NCI-H510A (cell line): Measurements from ENCODE around the gene CDH26.

Experiments
- DNase-seq: peaks from one replicate; lab custom pipeline; 2025; lab: John Stamatoyannopoulos, UW

Gene CDH26

DNA sequence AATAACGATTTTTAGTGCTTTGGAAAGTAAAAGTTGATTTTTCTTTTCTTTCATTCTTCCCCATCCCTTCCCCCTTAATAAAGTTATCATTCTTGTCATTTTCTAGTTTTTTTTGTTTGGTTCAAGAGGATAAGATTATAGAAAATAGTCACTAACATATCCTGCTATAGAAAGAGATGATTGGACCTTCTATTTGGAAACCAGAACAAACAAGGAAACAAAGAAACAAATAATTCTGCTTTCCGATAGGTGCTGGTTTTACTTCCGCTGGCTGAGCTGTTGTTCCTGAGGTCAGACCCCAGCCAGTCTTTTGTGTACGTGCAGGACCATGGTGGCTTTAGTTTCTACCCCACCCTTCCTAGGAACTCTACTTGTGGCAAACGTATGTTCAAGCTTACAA lies at the start of gene CDH26:
Gene CDH26 (plus strand): TSS at position 301 of the 400 bp plus-strand sequence. CDS start 304 bp downstream, outside the sequence.
- no peak for DNase-seq

DNA sequence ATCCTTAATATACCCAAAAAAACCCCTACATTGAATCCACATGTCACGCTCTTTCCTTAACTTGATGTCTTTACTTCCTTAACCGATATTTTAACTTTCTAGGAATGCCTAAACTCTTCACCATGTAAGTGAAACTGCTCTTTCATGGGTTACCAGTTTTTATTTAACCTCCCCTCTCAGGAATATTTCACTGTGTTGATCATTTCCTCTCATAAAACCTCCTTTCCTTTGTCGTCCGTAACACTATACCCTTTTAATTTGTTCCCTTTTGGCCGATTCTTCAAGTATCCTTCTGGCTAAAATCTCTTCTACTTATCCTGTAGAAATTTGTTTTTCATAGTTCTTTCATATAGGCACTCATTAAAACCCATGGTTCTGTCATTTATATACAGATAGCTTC lies 49.4 kb upstream of the CDH26 start:
- DNase-seq: no peak

DNA sequence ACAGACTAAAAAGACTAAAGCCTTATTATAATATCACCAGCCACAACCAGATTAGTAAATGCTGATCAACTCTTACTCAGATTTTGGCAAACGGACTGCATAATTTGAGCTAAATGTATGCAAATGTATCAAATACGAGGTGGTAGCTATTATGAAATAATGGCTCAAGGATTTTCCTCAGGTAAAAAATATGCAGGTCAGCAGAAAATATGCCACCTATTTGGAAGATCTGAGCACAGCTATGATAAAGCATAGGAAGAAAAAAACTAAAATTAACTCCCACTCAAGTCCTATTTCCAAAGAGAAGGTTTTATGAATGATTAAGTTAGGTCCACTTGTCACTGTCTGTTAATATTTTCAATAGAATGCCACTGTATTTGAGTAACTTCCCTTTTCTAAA lies 47.2 kb upstream of the CDH26 start:
- DNase-seq: no peak

DNA sequence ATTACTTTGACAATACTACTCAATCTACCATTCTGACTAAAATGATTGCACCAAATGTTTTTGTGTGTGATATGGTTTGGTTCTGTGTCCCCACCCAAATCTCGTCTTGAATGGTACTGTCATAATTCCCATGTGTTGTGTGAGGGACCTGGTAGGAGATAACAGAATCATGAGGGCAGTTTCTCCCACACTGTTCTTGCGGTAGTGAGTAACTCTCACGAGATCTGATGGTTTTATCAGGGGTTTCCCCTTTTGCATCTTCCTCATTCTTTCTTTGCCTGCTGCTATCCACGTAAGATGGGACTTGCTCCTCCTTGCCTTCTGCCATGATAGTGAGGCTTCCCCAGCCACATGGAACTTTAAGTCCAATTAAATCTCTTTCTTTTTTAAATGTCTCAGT lies 45.6 kb upstream of the CDH26 start:
- no peak for DNase-seq

DNA sequence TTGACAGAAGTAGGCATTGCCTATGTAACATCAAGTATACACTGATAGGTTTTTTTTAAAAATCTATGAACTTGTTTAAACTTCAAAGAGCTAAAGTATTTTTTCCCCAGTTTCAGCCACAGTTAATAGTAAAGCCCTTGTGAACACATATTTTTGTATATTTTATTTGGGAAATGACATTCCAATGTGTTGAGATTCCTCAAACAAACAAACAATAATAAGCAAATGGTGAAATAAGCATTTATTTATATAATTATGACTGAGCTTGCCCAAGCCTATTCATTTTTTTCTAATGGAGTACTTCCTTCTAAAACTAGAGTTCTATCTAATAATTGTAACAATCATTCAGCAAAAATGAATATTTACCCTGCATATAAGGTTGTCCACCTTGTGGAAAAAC lies 37.3 kb upstream of the CDH26 start:
- DNase-seq: no peak

DNA sequence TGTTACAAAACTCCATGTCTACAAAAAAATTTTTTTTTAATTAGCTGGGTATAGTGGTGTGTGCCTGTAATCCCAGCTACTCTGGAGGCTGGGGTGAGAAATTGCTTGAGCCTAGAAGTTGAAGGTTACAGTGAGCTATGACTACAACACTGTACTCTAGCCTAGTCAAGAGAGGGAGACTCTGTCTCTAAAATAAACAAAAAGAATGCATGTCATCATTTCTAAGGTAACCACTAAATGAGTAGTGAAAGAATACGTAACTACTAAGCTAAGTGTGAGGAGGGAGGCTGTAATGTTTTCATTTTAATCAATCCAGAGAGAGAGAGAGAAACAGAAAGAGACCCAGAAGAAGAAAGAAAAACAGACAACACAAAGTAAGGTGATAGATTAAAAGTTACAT lies 34.7 kb upstream of the CDH26 start:
- DNase-seq: no peak

DNA sequence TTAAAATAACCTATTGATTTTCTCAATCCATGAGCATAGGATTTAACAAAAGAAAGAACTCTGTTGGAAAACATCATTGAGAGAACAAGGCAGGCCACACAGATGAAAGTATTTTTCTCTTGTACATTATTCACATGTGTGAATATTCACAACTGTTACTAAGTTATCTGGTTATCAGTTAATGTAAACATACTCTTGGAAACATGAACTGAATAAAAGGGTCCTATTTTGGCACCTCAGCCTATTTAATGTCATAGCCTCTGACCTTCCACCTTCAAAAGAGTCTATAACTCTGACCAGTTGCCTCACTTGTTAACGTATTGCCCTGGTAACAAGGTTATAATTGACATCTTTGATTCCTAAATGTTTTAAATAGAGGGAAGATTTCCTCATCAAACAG lies 32.9 kb upstream of the CDH26 start:
- no peak for DNase-seq

DNA sequence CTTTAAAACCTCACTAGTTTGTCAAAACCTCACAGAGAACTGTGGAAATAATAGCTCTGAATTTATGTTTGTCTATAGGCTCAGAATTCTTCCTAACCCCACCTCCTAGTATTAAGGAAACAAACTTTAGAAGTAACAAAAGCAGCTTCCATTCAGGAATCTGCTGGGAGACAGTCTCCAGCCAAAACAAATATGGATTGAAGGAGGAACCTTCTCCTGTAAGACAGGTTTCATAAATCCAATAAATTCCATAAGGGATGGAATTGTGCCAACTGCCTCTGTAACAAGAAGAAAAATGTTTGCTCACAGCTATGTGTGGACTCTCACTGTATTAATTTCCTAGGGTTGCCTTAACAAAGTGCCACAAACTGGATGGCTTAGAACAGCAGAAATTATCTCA lies 32.3 kb upstream of the CDH26 start:
- DNase-seq: no peak

DNA sequence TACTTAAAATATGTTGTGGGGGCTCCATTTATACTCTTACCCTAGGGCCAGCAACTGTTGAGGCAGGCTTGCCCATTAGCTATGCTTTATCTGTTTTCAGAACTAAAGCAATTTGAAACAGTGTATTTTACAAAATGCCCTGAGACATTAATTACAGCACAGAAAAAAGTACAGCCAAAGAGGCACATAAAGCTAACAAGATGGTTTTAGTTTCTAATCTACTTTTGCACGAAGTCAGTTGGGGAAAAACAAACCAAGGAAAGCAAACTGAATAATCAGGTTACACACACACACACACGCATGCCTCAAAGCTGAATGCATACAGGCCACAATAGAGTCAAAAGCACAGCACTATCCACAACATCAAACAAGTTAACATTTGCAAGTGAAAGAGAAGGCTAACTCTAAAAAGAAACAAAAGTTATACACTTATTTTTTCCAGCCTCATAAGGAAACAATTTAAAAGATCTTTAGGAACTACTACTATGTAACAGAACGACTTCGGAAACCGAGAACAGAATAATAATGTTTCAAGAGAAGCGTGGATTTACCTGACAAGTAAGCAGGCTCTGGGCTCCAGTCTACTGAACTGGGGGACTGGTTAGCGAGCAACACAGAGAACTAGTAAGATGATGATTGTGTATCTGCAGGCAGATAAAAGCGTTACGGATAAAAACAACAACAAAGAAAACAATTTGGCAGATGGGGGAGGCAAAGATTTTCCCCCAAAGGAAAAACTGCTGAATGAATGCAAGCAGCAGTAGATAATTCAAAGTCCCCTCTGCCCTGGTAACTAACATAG lies 26.5 kb upstream of the CDH26 start:
- DNase-seq: no peak

DNA sequence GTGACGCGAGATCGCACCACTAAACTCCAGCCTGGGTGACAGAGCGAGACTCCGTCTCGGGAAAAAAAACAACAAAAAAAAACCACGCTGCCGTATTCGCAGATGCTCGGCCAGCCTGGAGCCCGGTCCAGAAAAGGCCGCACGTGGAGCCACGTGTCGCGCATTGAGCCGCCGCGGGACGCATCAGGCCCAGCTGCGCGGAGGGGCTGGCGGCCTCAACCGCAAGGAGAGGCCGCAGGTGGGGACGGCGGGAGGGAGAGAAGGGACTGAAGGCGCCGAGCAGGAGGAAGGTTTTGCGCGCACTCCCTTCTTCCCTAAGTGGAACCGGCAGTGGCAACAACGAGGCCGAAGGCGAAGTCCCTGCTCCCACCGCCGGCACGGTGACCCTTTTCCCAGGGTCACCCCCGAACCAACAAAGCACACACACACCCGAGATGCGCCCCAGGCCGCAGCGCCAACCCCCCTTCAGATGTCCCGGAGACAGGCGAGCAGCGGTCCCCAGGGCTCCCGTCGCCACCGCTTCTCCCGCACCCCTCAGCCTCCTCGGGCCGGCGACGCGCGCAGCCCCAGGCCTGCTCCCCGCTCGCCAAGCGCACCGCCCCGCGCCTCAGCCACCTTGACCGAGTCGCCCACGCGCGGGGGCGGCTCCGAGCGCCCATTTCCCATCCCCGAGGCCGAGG lies 25.5 kb upstream of the CDH26 start:
- DNase-seq: no peak

DNA sequence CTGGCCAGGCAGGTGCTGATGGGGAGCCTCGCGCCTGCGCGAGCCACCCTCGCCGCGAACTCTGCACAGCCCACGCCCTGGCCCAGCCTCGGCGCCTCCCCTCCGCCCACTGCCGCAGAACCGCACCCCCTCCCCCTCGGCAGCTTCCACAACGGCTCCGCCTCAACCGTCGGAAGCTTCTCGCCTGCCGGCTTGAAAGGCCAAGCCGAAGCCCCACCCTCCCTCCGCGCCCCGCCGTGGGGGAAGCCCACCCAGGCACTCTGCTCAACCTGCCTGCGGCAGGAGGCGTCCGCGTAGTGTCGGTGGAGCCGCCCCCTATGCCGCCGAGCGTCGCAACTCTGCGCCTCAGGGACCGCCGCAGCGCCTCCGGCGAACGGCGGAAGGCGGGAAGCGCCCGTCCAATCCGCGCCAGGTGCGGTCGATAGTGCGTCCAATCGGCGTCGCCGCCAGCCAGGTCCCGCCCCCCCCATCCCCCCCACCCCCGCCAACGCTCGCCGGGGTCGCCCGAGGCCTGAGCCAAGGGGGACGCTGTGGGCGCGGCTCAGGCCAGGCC lies 24.9 kb upstream of the CDH26 start, which contains the start of gene SYCP2:
Gene SYCP2 (minus strand): TSS at position 342 of the 553 bp plus-strand sequence. CDS start 11,224 bp downstream, outside the sequence.
- DNase-seq: peak; percentile 34

DNA sequence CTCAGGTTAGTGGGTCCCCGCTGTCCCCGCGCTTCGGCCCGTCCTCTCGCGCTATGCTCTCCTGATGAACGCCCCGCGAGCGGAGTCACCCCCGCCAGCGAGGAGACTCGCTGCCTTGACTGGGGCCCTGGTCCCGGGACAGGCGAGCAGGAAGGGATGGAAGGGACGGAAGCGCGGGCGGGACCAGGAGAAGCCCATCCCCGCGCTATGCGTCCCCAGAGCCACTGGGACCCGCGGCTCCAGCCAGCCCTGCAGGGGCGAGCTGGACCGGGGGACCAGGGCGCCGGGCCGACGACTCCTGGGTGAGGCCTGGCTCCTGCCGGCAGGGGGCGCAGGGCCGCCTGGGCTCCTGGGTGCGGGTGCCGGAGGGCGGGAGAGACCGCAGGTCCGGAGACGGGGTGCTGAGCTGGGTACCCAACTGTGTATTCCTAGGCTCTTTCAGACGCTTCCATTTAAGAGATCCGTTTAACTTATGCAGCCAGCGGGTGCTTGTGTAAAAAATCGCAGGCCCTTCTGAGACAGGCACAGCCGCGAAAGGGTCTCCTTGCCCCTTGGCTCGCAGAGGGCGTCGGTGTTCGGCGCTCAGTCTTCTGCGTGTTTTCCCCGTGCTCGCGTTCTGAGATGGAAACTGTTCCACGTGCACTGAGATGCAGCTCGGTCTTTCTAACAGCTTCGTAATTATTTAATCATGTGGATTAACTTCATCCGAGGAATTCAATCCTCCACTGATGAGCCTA lies 24.2 kb upstream of the CDH26 start:
- peak; percentile 68 for DNase-seq

DNA sequence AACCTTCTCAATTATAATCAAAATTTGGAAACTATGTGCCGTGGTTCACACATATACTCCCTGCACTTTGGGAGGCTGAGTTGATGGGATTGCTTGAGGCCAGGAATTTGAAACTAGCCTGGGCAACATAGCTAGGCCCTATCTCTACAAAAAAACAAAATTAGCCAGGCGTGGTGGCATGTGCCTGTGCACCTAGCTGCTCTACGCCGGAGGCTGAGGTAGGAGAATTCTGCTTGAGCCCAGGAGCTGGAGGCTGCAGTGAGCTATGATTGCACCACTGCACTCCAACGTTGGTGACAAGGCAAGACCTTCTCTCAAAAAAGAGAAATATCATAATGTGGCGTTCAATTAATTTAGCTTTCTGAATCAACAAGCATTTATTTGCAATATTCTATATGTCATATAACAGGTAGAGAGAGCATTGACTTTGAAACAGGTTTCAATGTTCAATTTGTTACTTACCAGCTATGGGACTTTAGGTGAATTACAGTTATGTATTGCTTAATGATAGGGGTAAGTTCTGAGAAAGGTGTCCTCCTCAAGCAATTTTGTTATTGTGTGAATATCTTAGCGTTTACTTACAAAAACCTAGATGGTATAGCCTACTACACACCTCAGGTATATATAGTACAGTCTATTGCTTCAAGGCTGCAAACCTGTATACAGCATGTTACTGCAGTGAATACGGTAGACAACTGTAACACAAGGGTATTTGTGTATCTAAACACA lies 22.6 kb upstream of the CDH26 start:
- DNase-seq: no peak

DNA sequence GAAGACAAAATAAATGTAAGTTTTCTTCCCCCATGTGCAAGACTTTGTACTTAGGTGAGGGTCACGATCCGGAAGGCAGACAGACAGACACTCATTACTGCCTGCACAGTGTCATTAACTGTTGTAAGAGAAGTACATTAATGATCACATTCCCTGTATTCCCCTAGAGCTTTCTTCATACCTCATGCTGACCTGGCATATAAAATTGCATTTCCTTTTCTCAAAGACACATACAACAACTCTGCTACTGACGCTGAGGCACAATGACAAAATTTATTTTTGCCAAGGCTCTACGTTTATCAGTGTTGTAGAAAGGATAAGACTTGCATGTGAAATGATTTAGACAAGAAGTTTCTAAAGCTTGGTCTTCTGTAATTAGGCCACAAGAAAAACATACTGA lies 21.8 kb upstream of the CDH26 start:
- DNase-seq: no peak

DNA sequence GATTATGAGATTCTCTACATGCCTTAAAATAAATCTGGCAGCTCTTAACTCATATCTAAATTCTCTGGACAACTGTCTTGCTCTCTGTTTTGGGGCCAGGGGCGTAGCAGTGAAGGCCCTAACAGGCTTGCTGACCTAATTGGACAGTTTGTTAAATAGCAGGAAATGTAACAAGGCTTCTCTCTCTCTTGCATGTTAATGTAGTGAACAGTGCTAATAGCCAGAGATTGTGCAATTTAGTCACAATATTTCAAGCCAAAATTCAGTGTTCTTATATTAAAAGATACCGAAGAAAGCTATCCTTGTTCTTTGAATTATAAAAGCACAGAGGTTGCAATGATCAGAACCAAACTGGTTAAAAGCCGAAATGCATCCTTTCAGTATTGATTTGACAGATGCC lies 21.1 kb upstream of the CDH26 start:
- no peak for DNase-seq

DNA sequence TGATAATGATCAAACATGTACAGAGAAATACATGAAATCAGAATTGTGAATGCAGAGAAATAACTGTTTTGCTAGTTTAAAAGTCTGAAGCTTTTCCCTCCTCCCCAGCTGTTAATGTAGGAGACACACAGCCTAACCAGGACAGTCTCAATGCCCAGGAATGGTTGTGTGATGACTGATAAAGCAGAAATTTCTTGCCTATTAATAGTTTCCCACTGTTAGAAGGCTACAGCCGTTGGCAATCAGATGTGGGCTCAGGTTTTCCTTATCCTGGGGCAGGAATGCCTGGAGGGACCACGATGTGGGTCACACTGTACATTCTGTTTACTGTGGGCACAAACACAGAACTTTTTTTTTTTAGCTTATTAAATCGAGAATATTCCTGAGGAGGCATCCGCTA lies 20.0 kb upstream of the CDH26 start:
- DNase-seq: no peak

DNA sequence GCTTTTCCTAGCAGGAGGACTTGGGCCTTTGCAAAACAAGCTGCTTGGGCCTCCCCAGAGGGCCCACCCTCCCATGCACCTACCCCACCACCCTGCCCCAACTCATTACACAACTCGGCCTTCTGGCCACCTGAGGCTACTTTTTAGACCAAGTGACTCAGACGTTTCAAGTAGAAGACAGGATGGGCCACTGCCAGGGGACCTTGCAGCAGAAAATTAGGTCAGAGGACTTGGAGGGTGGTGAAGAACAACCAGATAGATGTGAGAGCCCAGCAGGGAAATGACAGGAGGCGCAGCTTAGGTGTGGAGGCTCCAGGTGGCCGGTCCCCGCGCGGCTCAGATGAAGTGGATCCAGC lies 19.5 kb upstream of the CDH26 start:
- DNase-seq: no peak

DNA sequence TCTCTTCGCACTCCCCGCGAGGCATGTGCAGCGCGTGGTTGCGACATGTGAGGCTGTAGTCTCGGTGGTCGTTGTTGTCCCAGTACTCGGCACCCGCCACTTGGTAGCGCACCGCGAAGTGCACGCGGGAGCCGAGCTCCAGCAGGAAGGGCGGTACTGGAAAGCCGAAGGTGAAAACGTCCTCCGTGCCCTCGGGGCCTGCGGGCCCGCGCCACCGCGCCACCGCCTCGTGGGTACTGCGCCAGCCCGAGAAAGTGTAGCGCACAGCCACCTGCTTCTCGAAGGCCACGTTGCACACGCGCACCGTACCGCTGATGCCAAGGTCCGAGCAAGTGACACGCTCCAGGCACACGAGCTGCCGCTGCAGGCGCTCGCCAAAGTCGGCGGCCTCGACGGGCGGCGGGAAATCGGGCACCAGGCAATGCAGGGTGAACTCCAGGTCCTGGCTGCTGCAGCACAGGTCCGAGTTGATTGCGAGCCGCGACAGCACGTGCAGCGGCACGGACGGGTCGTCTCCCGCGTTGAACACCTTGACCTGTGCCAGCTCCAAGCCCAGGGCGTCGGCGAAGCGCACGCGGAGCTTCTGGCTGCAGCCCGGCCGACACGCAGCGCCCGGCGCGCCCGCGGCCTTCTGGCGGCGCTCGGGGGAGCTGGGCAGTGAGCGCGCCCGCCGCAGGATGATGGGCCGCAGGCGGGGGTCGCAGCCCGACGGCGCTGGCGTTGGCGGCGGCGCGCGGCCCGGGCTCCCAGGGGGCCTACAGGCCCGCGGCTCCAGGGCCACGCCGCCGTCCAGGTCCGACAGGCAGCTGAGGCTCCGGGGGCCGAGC lies 19.0 kb upstream of the CDH26 start:
- DNase-seq: no peak

DNA sequence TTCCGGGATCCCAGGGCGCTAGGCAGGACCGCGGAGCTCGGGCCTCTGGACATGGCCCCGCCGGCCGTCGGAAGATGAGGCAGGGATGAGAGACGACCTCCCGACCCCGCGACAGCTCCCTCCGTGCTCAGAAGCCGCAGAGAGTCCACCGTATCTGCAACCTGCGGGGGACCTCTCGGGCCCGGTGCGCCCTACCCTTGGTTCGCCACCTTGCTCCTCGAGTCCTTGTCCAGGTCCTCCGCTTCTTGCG lies 18.4 kb upstream of the CDH26 start:
- DNase-seq: peak; percentile 41

DNA sequence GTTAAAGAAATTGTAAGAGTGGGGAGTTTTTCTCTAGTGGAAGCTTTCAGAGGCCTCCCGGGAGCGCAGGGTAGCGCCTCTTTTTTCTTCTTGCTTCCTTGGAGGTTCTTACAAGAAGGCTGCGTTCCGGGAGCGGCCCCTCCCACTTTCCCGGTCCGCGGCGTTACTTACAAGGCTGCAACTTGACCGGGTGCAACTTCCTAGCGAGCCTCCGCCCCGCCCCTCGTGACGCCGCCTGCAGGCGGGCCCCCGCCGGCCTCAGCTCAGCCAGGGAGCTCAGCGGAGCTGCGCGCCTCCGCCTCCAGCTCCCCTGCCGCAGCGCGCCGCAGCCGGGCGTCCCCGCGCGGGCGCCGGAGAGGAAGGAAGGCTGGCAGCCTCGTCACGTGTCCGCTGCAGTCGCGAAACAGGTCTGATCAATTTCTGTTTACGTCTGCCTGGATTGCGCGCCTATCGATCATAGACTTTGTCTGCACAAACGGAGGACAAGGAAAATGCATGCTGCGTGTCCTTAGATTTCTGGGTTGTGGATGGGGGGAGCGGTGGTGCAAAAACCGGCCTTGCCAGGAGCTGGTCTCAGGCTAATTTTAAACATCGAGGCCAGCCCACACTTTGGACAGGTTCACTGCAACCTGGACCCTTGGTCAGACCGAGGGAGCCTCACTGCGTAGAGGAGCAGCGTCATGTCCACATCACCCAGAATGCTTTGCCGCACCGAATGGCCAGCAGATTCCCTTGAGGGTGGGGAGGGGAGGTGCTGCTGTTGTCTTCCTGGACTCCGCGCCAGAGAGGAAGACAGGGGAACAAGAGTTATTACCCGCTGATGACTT lies 17.9 kb upstream of the CDH26 start, which contains the start of the genes FAM217B and PPP1R3D:
Gene FAM217B (plus strand): TSS at position 261 of the 827 bp plus-strand sequence. CDS start 3,555 bp downstream, outside the sequence.
Gene PPP1R3D (minus strand): TSS at position 177 of the 827 bp plus-strand sequence. CDS start 374 bp downstream, outside the sequence.
- peak; percentile 87 for DNase-seq
